HG02798 (cell line): ENCODE measurements around the gene DPH6.
"Not testable (repeated sequence)": the region's sequence is repeated elsewhere in the genome, so short reads cannot be mapped to it uniquely, and the experiment has no call there.

ENCODE experiments used
- ATAC-seq: cut with Tn5 transposase; IDR thresholded peaks from one replicate; pipeline ENCODE4 v1.9.1; 2021; ENCODE audit warnings: mild to moderate bottlenecking; ENCODE audit not compliant: unreplicated experiment, poor library complexity

Gene DPH6

GRCh38 chr15:35444557-35445204 lies 101.3 kb downstream of the DPH6 start:
- no peak for ATAC-seq

DNA sequence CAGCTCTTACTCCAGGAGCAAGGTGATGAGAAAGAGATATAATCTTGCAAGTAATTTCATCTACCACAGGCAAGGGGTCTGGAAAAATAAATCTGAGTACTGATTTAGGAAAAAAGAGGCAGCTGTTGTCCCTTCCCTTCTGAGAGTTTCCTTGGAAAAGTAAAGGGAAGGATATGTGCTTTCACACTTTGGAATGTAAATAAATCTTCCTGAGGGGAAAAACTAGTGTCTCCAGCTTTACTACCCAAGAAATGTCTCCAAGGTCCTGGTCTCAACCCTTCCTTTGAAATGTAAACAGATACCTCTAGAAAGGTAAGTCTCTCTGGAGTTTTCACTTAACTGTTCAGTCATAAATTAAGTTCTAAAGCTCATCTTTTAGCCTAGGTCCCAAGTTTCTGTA lies 102.6 kb downstream of the DPH6 start:
- no peak for ATAC-seq

- no peak for ATAC-seq
Measured at GRCh38 chr15:35442742-35443141, 103.2 kb downstream of the DPH6 start.

GRCh38 chr15:35441279-35441678 lies 104.7 kb downstream of the DPH6 start:
- ATAC-seq: not testable (repeated sequence)

DNA sequence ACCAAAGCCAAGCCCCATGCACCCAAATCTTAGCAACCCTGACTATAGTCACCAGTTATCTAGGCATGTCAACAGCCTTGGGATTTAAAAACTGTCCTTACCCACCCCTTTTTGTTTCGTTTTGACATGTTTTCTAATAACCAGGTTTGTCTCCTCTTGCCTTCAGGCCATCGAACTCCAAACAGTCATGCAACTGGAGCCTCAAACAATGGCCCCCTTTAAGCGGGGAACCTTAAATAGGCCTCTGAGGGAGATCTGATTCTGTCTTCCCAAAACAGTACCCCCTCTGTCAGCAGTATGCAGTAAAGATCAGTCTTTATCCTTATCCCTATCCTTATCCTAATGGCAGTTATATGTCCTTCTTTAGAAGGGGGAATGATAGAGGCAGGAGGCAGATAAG lies 105.7 kb downstream of the DPH6 start:
- ATAC-seq: no peak

DNA sequence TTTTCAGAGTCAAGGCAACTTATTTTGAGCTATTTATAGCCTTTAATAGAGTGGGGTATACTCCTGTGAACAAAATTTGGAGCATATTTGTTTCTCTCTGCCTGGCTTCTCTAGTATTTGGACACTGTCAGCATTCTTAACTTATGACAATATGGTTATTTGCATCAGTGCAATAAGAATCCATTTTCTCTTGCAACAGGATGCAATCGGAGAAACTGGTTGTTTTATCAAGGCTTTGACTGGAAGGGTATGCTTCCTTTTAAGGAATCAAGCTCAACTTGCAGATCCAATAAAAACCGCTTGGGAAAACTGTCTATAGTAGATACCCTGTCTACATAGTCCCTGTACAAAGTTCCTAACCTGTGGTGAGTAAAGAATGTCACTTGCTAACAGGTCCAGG lies 106.7 kb downstream of the DPH6 start:
- no peak for ATAC-seq

GRCh38 chr15:35437157-35437556 lies 108.8 kb downstream of the DPH6 start:
- ATAC-seq: no peak

- ATAC-seq: no peak
Measured at GRCh38 chr15:35436422-35436821, 109.5 kb downstream of the DPH6 start.

- ATAC-seq: no peak
Measured at GRCh38 chr15:35431281-35431680, 114.7 kb downstream of the DPH6 start.

- no peak for ATAC-seq
Measured at GRCh38 chr15:35430301-35430700, 115.7 kb downstream of the DPH6 start.

GRCh38 chr15:35427496-35427895 lies 118.5 kb downstream of the DPH6 start:
- no peak for ATAC-seq

GRCh38 chr15:35427091-35427490 lies 118.9 kb downstream of the DPH6 start:
- ATAC-seq: no peak

DNA sequence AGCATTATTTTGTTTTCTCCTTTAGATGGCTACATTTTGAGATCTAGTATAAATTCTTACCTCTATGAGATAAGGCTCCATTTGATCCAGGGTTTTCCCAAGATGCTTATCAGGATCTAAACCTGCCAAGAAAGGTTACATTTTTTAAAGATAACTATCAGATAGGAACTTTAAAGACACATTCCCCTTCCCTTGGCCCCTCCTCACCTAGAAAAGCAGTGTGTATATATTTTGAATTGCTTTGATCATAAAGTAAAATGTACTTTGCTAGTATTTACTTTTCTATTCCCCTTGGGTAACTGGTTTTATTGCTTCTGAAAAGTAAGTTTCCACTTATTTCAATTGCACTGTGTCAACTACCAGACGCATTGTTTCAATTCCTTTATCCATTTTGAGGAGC lies 135.2 kb downstream of the DPH6 start:
- ATAC-seq: no peak

DNA sequence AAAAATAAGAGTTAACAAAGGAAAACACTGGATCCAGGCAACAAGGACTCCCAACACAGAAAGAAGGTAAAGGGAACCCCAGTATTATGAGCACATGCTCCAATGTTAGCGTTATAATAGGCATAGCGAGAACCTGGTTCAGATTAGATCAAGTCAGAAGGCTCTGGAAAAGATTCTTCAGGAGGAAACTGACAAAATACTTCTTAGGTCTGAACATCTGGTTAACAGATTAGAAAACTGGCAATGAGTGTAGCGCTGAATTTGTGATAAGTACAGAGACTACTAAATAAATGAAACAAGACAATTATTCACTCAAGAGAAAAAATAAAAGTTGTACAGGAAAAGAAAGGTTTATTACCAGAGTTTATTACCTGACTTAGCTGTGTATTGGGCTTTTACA lies 146.1 kb downstream of the DPH6 start:
- no peak for ATAC-seq

- ATAC-seq: no peak
Measured at GRCh38 chr15:35397027-35397426, 148.9 kb downstream of the DPH6 start.

- no peak for ATAC-seq
Measured at GRCh38 chr15:35394416-35394815, 151.5 kb downstream of the DPH6 start.

DNA sequence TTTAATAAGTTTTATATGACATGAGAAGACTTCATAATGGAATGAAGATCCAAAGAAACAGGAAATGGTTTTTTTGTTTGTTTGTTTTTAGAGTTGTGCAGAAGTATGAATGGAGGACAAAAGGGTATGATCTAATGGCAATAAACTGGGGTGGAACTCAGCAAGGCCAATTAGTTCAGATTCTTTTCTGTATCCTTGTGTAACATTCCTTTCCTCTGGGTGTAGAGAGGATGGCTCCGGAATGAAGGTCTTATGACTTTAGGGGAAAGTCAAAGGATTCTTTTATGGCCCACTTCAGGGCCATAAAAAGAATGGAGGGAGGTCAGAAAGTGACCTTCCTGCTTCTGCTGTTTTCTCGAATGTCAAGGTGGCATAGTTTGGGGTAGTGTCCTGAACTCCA lies 152.6 kb downstream of the DPH6 start:
- ATAC-seq: no peak

GRCh38 chr15:35391408-35391984 lies 154.5 kb downstream of the DPH6 start:
- ATAC-seq: not testable (repeated sequence)

DNA sequence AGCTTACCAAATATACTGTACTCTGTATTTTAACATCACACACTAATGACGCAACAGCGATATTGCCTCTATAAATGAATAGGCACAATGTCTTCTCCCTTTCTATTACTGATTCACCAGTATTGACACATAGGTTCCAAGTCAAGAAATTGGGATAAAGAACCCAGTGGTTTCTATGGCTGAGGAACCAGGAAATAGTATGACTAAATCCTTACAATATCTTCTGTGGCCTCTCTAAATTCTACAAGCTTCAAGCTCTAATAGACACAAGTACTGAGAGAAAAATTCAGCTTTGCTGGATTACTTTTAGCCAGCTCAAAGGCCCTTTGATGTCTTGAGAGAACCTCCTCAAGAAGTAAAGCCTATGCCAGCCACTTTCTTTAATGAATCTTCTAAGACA lies 162.5 kb downstream of the DPH6 start:
- ATAC-seq: no peak

DNA sequence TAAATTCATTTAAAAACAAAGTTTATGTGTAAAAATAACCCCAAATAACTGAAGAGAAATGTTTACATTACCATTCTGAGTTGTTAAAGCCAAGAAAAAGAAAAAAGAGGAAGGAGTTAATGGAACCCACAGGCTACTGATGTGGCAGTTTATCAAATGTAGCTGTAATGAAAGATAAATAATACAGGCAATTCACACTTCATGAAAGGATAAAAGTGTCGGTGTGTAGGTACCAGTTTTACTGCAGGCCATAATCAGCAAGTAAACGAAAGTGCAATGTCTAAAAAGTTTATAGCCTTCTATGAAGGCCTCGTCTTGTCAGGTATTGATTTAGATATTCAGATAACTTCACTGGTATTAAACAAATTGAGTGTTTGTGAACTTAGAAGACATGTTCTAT lies 164.6 kb downstream of the DPH6 start:
- ATAC-seq: no peak

- no peak for ATAC-seq
Measured at GRCh38 chr15:35379972-35380371, 166.0 kb downstream of the DPH6 start.

- ATAC-seq: not testable (repeated sequence)
Measured at GRCh38 chr15:35378454-35378853, 167.5 kb downstream of the DPH6 start.
